ENCODE data around the gene NR2F1-AS1. TPM values are rescaled to one million over a fixed set of nuclear protein-coding genes. Genes with fewer than 3 reads are reported as not detected.

The NR2F1-AS1 gene
- total RNA-seq, 1 donor from 2014 or later = 13.6 TPM

- no peaks in the 10 kb centered on the region for H3K27me3 Mint-ChIP-seq (ENCODE audit: low read depth)
- H3K27ac Mint-ChIP-seq = no peak overlapping the region
- peaks cover 14% of the 10 kb centered on the region for H3K4me1 Mint-ChIP-seq
Measured at GRCh38 chr5:93598091-93599000, 17.3 kb upstream of the NR2F1-AS1 start.

GRCh38 chr5:93596676-93597490 lies 15.9 kb upstream of the NR2F1-AS1 start:
- H3K4me1 Mint-ChIP-seq = peaks cover 9% of the 10 kb centered on the region
- H3K27me3 Mint-ChIP-seq (ENCODE audit: low read depth) = peaks cover 2% of the 10 kb centered on the region
- H3K4me3 Mint-ChIP-seq = no peak overlapping the region
- no peak overlapping the region for H3K27ac Mint-ChIP-seq
- DNase-seq (ENCODE audit: low spot score in 2 of 2, unreplicated experiment in 2 of 2) = peak in 1 of 2 experiments; percentile 44
- TF ChIP-seq CTCF (IDR thresholded peaks at IDR 0.05; ENCODE audit: unreplicated experiment) = no peak
- no peaks in the 10 kb centered on the region for H3K9me3 Mint-ChIP-seq
- peaks cover 17% of the 10 kb centered on the region for H3K36me3 Mint-ChIP-seq

More at GRCh38 chr5:93598091-93599000, 17.3 kb upstream of the NR2F1-AS1 start:
- no peak overlapping the region for H3K4me3 Mint-ChIP-seq
- peaks cover 13% of the 10 kb centered on the region for H3K36me3 Mint-ChIP-seq
- DNase-seq (ENCODE audit: low spot score in 2 of 2, unreplicated experiment in 2 of 2) = peak in 1 of 2 experiments; percentile 36
- TF ChIP-seq CTCF (IDR thresholded peaks at IDR 0.05; ENCODE audit: unreplicated experiment) = no peak
- H3K9me3 Mint-ChIP-seq = no peaks in the 10 kb centered on the region

GRCh38 chr5:93596310-93596675 lies 15.3 kb upstream of the NR2F1-AS1 start:
- no peak overlapping the region for H3K4me3 Mint-ChIP-seq
- peaks cover 4% of the 10 kb centered on the region for H3K4me1 Mint-ChIP-seq
- DNase-seq (ENCODE audit: low spot score in 2 of 2, unreplicated experiment in 2 of 2) = no peak
- no peaks in the 10 kb centered on the region for H3K9me3 Mint-ChIP-seq
- H3K27me3 Mint-ChIP-seq (ENCODE audit: low read depth) = peaks cover 8% of the 10 kb centered on the region
- no peak overlapping the region for H3K27ac Mint-ChIP-seq
- TF ChIP-seq CTCF (IDR thresholded peaks at IDR 0.05; ENCODE audit: unreplicated experiment) = no peak
- peaks cover 17% of the 10 kb centered on the region for H3K36me3 Mint-ChIP-seq

- no peaks in the 10 kb centered on the region for H3K9me3 Mint-ChIP-seq
- H3K27ac Mint-ChIP-seq = no peak overlapping the region
- H3K36me3 Mint-ChIP-seq = peaks cover 17% of the 10 kb centered on the region
- peaks cover 12% of the 10 kb centered on the region for H3K27me3 Mint-ChIP-seq (ENCODE audit: low read depth)
- H3K4me3 Mint-ChIP-seq = no peak overlapping the region
- TF ChIP-seq CTCF (IDR thresholded peaks at IDR 0.05; ENCODE audit: unreplicated experiment) = no peak
- DNase-seq (ENCODE audit: low spot score in 2 of 2, unreplicated experiment in 2 of 2) = no peak
- H3K4me1 Mint-ChIP-seq = peaks cover 10% of the 10 kb centered on the region
Measured at GRCh38 chr5:93595420-93596147, 14.6 kb upstream of the NR2F1-AS1 start.
